NCI-H82 treated with DMSO at 0.1 percent for 48 hours (cell line): Measurements from ENCODE around the gene ASCL1.

Source experiments
- DNase-seq: peaks from one replicate; lab custom pipeline; 2025; ENCODE audit not compliant: unreplicated experiment; lab: John Stamatoyannopoulos, UW

ASCL1 gene

DNA sequence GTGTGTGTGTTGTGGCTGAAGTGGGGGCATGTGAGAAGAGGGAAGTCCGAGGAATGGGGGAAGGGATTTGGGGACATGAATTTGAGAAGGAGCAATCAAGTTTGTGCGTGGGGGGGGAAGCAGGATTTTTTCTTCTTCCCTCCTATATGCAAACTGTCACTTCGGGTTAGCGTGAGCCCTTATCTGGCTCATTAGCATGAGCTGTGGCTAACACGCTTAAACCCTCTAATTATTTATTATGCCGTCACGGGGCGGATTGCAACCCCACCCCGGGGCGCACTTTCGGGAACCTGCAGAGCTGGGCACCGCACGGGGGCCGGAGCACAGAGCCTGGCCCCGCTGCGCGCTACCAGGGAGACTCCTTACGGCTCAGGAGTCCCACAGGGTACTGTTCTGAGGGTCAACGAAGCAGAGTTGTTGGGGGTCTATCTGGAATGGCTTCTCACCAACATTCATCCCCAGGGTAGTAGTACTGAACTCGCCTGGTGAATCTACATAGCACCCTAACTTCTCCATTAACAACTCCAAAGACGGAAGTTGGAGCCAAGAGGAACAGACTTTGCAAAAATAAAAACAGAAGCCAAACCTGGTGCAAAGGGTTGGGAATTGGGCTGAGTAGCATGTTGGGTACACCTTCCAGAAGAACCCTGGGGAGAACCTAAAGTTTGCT is 6.4 kb upstream of the ASCL1 start:
- no peak for DNase-seq

- no peak for DNase-seq
Measured at GRCh38 chr12:102951841-102952240, 5.6 kb upstream of the ASCL1 start.

DNA sequence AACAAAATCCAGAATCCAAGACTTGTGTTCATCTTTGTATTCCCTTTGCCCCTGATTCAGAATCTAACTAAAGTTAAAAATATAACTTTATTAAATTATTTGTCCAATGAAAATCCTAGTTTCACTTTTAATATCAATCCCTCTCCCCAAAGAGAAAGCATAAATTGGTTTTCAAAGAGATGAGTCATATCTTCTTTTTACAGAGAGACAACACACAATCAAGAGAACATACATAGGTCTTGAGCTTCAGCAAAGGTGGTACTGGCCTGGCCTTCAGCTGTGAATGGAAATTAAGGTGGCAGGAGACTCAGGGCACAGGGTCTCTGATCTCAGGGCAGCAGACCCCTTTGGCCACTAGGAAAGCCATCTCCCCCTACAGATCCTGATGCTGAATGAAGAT is 4.3 kb upstream of the ASCL1 start:
- no peak for DNase-seq

DNA sequence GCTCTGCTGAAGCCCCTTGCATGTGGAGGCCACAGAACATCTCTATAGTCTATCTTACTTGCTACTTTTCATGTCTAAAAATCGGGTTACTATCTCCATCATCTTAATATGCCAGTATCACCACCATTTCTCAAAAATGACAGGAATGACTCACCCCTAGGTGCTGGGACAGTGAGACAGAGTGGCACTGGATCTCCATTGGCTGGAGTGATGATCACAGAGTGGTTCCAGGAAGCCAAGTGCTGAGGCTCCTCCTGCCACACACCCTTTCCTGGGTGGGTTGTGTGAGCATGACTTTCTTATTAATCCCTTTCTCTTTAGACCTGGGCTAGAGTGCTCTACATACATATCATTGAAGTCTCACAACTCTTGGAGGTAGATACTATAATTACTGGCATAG is 3.3 kb upstream of the ASCL1 start:
- no peak for DNase-seq

DNA sequence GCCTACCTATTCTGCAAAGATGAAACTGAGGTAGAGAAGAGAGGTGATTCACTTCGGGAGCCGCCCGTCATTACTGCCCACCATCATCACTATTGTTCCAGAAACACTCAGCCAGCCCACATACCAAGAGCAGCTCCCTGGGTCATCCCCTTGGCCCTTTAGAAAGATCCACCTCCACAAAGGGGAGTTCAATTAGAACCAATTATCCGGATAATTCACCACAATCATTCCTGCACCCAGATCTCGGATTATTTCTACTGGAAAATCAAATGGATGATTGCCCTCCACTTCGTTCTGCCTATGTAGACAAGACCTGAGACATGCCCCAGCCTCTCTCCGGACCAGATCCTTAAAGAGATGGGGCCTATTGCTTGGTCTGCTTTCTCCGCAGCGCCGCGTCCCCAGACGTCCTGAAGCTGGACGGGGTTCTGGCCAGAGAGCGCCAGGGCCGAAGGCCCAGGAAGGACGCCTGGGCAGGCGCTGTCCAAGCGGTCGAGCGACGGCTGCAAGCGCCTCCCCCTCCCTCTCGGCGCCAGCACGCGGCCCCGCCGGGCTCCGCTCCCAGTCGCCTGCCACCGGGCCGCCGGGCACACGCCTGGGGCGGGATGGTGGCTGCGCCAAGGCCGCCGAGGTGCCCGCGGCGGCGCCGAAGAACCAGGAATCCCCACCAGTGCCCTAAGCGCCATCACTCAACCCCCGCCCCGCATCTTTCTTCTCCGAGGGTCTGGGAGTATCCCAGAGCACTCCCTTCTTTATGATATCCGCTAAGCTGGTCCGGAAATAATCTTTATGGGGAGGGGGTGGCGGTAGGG is 1.3 kb upstream of the ASCL1 start:
- no peak for DNase-seq

DNA sequence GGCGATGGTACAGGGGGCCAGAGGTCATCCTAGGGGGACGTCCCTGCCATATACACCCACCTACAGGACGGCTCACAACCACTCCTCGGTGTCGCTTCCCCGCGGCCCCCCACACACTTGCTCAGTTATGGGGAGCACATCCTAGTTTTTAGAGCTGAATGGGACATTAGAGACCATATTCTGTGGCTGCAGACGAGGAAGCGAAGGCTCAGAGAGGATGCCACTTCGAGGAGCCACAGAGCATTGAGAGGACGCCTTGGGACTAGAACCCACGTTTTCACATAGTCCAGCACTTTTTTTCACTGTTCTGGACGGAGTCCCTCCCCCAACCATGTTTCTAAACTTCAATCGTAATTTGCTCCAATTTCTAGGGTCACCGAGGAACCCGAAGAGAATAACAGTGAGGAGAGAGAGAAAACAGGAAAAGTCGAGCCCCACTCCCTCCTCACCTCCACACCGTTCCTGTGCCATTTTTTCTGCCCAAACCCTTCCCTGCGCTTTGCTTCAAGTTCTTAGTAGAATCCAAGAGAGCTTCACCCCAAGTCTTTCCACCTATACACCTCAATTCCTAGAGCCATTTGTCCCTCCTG is 641 bp upstream of the ASCL1 start:
- DNase-seq, result no peak

DNA sequence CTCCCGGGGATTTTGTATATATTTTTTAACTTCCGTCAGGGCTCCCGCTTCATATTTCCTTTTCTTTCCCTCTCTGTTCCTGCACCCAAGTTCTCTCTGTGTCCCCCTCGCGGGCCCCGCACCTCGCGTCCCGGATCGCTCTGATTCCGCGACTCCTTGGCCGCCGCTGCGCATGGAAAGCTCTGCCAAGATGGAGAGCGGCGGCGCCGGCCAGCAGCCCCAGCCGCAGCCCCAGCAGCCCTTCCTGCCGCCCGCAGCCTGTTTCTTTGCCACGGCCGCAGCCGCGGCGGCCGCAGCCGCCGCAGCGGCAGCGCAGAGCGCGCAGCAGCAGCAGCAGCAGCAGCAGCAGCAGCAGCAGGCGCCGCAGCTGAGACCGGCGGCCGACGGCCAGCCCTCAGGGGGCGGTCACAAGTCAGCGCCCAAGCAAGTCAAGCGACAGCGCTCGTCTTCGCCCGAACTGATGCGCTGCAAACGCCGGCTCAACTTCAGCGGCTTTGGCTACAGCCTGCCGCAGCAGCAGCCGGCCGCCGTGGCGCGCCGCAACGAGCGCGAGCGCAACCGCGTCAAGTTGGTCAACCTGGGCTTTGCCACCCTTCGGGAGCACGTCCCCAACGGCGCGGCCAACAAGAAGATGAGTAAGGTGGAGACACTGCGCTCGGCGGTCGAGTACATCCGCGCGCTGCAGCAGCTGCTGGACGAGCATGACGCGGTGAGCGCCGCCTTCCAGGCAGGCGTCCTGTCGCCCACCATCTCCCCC is 777 bp downstream of the ASCL1 start:
- DNase-seq, result no peak

GRCh38 chr12:102958830-102959176 is 1.3 kb downstream of the ASCL1 start:
- no peak for DNase-seq

GRCh38 chr12:102959391-102959790 is 1.9 kb downstream of the ASCL1 start:
- no peak for DNase-seq

- DNase-seq, result no peak
Measured at GRCh38 chr12:102960766-102961465, 3.4 kb downstream of the ASCL1 start.

GRCh38 chr12:102961466-102961855 is 4.0 kb downstream of the ASCL1 start:
- no peak for DNase-seq

- DNase-seq, result no peak
Measured at GRCh38 chr12:102962532-102962931, 5.1 kb downstream of the ASCL1 start.

- DNase-seq, result peak; percentile 88
Measured at GRCh38 chr12:102962986-102963385, 5.5 kb downstream of the ASCL1 start.

GRCh38 chr12:102963796-102964195 is 6.3 kb downstream of the ASCL1 start:
- DNase-seq, result no peak

DNA sequence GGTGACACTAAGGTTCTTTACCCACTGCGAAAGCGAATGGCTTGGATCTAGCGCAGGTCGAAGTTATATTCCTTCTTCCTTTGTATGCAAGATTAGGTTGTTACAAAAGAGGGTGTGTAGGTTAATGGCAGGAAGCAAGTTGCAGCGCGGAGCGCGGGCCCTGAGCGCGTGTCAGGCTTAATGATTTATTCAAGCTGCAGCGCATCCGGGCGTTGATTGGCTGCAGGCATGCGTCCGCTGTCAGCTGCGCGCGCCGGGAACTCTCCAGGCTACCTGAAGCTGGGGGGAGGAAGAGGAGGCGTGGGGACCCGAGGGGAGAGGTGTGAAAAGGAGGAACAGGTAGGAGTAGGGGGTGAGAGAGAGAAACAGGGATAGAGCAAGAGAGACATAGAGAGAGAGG is 7.4 kb downstream of the ASCL1 start:
- DNase-seq, result no peak

- DNase-seq, result no peak
Measured at GRCh38 chr12:102965281-102966155, 8.0 kb downstream of the ASCL1 start.

DNA sequence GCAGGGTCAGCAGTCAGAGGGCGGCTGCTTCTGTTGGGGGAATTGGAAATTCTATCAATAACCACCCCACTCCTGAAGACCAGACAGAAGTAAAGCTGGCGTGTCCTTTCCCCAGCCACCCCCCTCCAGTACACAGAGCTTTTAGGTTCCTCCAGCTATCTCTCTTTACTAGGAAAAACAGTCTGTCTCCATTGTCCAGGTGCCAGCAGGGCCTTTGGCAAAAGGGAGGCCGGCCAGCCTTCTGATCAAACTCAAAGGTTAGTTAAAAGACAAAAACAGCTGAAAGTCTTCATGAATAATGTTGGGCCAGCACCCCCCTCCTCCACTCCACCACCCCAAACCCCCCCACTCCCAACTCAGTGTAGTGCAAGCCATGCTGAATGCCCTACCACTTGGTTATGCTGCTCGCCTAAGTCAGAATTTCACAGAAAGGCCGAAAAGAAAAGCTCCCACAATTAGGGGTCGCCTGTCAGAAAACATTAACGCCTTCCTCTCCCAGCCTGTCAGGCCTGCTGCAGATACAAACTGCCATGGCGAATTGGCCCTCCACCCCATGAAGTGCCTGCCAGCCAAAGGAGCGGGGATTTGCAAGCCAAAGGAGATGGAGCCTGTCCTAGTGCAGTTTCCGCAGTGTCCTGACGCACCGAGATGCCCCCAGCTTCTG is 8.9 kb downstream of the ASCL1 start:
- DNase-seq, result no peak

GRCh38 chr12:102970780-102971179 is 13.3 kb downstream of the ASCL1 start:
- DNase-seq, result peak; percentile 65

DNA sequence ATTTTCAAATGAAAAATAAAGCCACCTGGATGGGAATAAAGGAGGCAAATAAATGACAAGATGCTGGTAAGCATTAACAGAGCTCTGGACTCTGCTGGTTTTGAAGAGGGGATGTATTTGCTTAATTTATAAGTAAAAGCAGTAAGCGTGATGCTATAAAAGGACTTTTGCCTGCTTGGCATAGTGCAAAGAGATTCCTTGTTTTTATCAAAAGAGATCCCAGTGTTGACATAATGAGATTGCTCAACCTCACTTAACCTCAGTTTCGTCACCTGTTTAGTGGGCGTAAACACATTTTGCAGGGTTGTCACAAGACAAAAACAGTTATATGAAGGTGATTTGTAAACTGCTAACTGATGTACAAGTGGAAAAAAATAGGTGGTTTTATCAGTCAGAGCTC is 13.8 kb downstream of the ASCL1 start:
- DNase-seq, result no peak

- DNase-seq, result no peak
Measured at GRCh38 chr12:102973583-102973982, 16.1 kb downstream of the ASCL1 start.
